ENCODE results near the gene SEC63. TPM values are rescaled to one million over a fixed set of nuclear protein-coding genes. Genes with fewer than 3 reads are reported as not detected.

The SEC63 gene
- total RNA-seq, 1 experiment from 2014 or later, result 101 TPM

DNA sequence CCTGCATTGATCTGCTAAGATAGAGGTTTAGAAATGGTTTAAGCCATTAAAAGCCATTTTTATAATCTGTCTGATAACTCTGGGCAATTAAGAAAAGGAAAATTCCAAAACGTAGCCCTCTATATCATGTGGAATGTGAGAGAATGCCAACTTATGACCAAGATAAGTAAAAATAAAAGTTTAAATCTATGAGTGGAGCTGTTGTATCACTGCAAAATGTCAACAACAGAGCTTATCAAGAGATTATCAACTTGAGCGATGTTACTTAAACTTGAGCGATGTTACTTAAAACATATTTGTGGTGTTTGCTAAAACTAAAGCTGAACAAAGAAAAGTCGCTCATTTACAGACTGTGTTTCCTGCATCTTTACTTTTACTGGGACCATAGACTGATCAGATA, 87.0 kb downstream of the SEC63 start:
- Histone ChIP-seq H3K9me3 (ENCODE audit: insufficient read depth, low read depth) (no peaks in the 10 kb centered on the region), H3K4me3 (no peak overlapping the region), H3K27ac (no peak overlapping the region), H3K9me2 (ENCODE audit: insufficient read depth) (no peaks in the 10 kb centered on the region), H4K20me1 (ENCODE audit: insufficient read depth) (peaks cover 6% of the 10 kb centered on the region), H3F3A (ENCODE audit: insufficient read depth, low read depth) (peaks cover 21% of the 10 kb centered on the region), H3K36me3 (ENCODE audit: low read depth) (peaks cover 40% of the 10 kb centered on the region), H2AFZ (no peak overlapping the region), H3K27me3 (ENCODE audit: insufficient read depth, low read depth) (no peaks in the 10 kb centered on the region), H3K4me2 (no peak overlapping the region), H3K79me2 (ENCODE audit: low read depth) (no peaks in the 10 kb centered on the region), H3K4me1 (replicated peaks; ENCODE audit: insufficient read depth) (no peaks in the 10 kb centered on the region)
- no TSS peak for BruUV-seq (replicated peaks)
- no peak for DNase-seq
- TF ChIP-seq, protein P1, sequence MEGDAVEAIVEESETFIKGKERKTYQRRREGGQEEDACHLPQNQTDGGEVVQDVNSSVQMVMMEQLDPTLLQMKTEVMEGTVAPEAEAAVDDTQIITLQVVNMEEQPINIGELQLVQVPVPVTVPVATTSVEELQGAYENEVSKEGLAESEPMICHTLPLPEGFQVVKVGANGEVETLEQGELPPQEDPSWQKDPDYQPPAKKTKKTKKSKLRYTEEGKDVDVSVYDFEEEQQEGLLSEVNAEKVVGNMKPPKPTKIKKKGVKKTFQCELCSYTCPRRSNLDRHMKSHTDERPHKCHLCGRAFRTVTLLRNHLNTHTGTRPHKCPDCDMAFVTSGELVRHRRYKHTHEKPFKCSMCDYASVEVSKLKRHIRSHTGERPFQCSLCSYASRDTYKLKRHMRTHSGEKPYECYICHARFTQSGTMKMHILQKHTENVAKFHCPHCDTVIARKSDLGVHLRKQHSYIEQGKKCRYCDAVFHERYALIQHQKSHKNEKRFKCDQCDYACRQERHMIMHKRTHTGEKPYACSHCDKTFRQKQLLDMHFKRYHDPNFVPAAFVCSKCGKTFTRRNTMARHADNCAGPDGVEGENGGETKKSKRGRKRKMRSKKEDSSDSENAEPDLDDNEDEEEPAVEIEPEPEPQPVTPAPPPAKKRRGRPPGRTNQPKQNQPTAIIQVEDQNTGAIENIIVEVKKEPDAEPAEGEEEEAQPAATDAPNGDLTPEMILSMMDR (conservative IDR thresholded peaks at IDR 0.05), result no peak
- no peak for TF ChIP-seq EZH2 (IDR thresholded peaks at IDR 0.05; ENCODE audit: low read depth)
- intact Hi-C loops (cut with micrococcal nuclease; ENCODE audit: unreplicated experiment), result no loop called here
- ChIA-PET CTCF (no interaction called here), POLR2A (ENCODE audit: unreplicated experiment) (no interaction called here)

GRCh38 chr6:107870381-107870780, 87.6 kb downstream of the SEC63 start:
- H4K20me1 ChIP-seq (ENCODE audit: insufficient read depth), result peaks cover 6% of the 10 kb centered on the region
- peaks cover 21% of the 10 kb centered on the region for H3F3A ChIP-seq (ENCODE audit: insufficient read depth, low read depth)
- no peaks in the 10 kb centered on the region for H3K9me3 ChIP-seq (ENCODE audit: insufficient read depth, low read depth)
- no peak overlapping the region for H3K4me2 ChIP-seq
- no TSS peak for BruUV-seq (replicated peaks)
- intact Hi-C loops (cut with micrococcal nuclease; ENCODE audit: unreplicated experiment), result no loop called here
- H3K4me1 ChIP-seq (replicated peaks; ENCODE audit: insufficient read depth), result no peaks in the 10 kb centered on the region
- TF ChIP-seq, protein P1 (conservative IDR thresholded peaks at IDR 0.05), result no peak
- no peak for TF ChIP-seq EZH2 (IDR thresholded peaks at IDR 0.05; ENCODE audit: low read depth)
- ChIA-PET CTCF (no interaction called here), POLR2A (ENCODE audit: unreplicated experiment) (no interaction called here)
- no peaks in the 10 kb centered on the region for H3K27me3 ChIP-seq (ENCODE audit: insufficient read depth, low read depth)
- peaks cover 39% of the 10 kb centered on the region for H3K36me3 ChIP-seq (ENCODE audit: low read depth)
- no peak for DNase-seq
- H2AFZ ChIP-seq, result no peak overlapping the region
- no peaks in the 10 kb centered on the region for H3K9me2 ChIP-seq (ENCODE audit: insufficient read depth)
- H3K4me3 ChIP-seq, result no peak overlapping the region
- no peak overlapping the region; the same call in 1 of the 2 replicates for H3K27ac ChIP-seq
- H3K79me2 ChIP-seq (ENCODE audit: low read depth), result no peaks in the 10 kb centered on the region

- intact Hi-C loops (cut with micrococcal nuclease; ENCODE audit: unreplicated experiment), result no loop called here
- H3K79me2 ChIP-seq (ENCODE audit: low read depth), result no peaks in the 10 kb centered on the region
- H3K27ac ChIP-seq, result no peak overlapping the region; the same call in 1 of the 2 replicates
- no peak overlapping the region for H3K4me2 ChIP-seq
- POLR2A ChIA-PET (ENCODE audit: unreplicated experiment), result no interaction called here
- TF ChIP-seq, protein P1 (conservative IDR thresholded peaks at IDR 0.05), result no peak
- TF ChIP-seq EZH2 (IDR thresholded peaks at IDR 0.05; ENCODE audit: low read depth), result no peak
- H2AFZ ChIP-seq, result no peak overlapping the region
- no peaks in the 10 kb centered on the region for H3K27me3 ChIP-seq (ENCODE audit: insufficient read depth, low read depth)
- no TSS peak for BruUV-seq (replicated peaks)
- H3K9me2 ChIP-seq (ENCODE audit: insufficient read depth), result no peaks in the 10 kb centered on the region
- CTCF ChIA-PET, result no interaction called here
- H3K9me3 ChIP-seq (ENCODE audit: insufficient read depth, low read depth), result no peaks in the 10 kb centered on the region
- peaks cover 21% of the 10 kb centered on the region for H3F3A ChIP-seq (ENCODE audit: insufficient read depth, low read depth)
- H3K4me3 ChIP-seq, result no peak overlapping the region
- H4K20me1 ChIP-seq (ENCODE audit: insufficient read depth), result peaks cover 6% of the 10 kb centered on the region
- peaks cover 34% of the 10 kb centered on the region for H3K36me3 ChIP-seq (ENCODE audit: low read depth)
- H3K4me1 ChIP-seq (replicated peaks; ENCODE audit: insufficient read depth), result no peaks in the 10 kb centered on the region
- DNase-seq, result no peak
These were observed 88.1 kb downstream of the SEC63 start for GRCh38 chr6:107869871-107870270.

Measured in PC-9 (cell line).